GM12891 (cell line): ENCODE measurements around the gene C10orf95.
"Not testable (repeated sequence)": the region's sequence is repeated elsewhere in the genome, so short reads cannot be mapped to it uniquely, and the experiment has no call there.

Source experiments
- POLR2A ChIP-seq: IDR thresholded peaks from 2 replicates; pipeline ENCODE4 v1.6.1; 2011; ENCODE audit warnings: low read depth, low read length, control low read depth
- POLR2AphosphoS5 ChIP-seq: IDR thresholded peaks from 2 replicates; pipeline ENCODE4 v1.6.1; 2011; ENCODE audit warnings: low read depth, low read length, control low read depth
- TAF1 ChIP-seq: IDR thresholded peaks from 2 replicates; pipeline ENCODE4 v1.6.1; 2011; ENCODE audit warnings: low read depth, low read length, control low read depth

GRCh38 chr10:102454662-102455487 is 3.5 kb upstream of the C10orf95 start:
- not testable (repeated sequence) for TF ChIP-seq TAF1, POLR2AphosphoS5, POLR2A
